Measurements from ENCODE around the gene ERCC1. TPM values are rescaled to one million over a fixed set of nuclear protein-coding genes. Genes with fewer than 3 reads are reported as not detected.

The ERCC1 gene
- total RNA-seq, 1 donor from 2014 or later, result 65.0 TPM

- no peak for FAIRE-seq
- Histone ChIP-seq H3K36me3 (ENCODE audit: control insufficient read depth, insufficient read depth, low read length) (no peaks in the 10 kb centered on the region), H3K27me3 (ENCODE audit: control insufficient read depth, insufficient read depth, low read length) (no peaks in the 10 kb centered on the region), H3K4me3 (ENCODE audit: low read depth, low read length) (no peak overlapping the region)
- DNase-seq (ENCODE audit: low read depth), result peak; percentile 50
- TF ChIP-seq CTCF (IDR thresholded peaks at IDR 0.05; ENCODE audit: insufficient read depth, low read length, severe bottlenecking), result peak; percentile 44
Measured at GRCh38 chr19:45446295-45446694, 22.6 kb upstream of the ERCC1 start.

- FAIRE-seq, result no peak
- no peak for TF ChIP-seq CTCF (IDR thresholded peaks at IDR 0.05; ENCODE audit: insufficient read depth, low read length, severe bottlenecking)
- H3K36me3 ChIP-seq (ENCODE audit: control insufficient read depth, insufficient read depth, low read length), result no peaks in the 10 kb centered on the region
- no peaks in the 10 kb centered on the region for H3K27me3 ChIP-seq (ENCODE audit: control insufficient read depth, insufficient read depth, low read length)
- no peak overlapping the region for H3K4me3 ChIP-seq (ENCODE audit: low read depth, low read length)
- no peak for DNase-seq (ENCODE audit: low read depth)
Measured at GRCh38 chr19:45445139-45445538, 21.4 kb upstream of the ERCC1 start.

GRCh38 chr19:45444318-45445041, 20.8 kb upstream of the ERCC1 start:
- no peak for TF ChIP-seq CTCF (IDR thresholded peaks at IDR 0.05; ENCODE audit: insufficient read depth, low read length, severe bottlenecking)
- H3K4me3 ChIP-seq (ENCODE audit: low read depth, low read length), result no peak overlapping the region
- FAIRE-seq (no peak), DNase-seq (ENCODE audit: low read depth) (no peak)
- H3K27me3 ChIP-seq (ENCODE audit: control insufficient read depth, insufficient read depth, low read length), result no peaks in the 10 kb centered on the region
- H3K36me3 ChIP-seq (ENCODE audit: control insufficient read depth, insufficient read depth, low read length), result no peaks in the 10 kb centered on the region

GRCh38 chr19:45443462-45444317, 20.0 kb upstream of the ERCC1 start:
- Histone ChIP-seq H3K36me3 (ENCODE audit: control insufficient read depth, insufficient read depth, low read length) (no peaks in the 10 kb centered on the region), H3K27me3 (ENCODE audit: control insufficient read depth, insufficient read depth, low read length) (no peaks in the 10 kb centered on the region), H3K4me3 (ENCODE audit: low read depth, low read length) (peak overlapping the region; percentile 41)
- DNase-seq (ENCODE audit: low read depth), result peak; percentile 84
- FAIRE-seq, result no peak
- no peak for TF ChIP-seq CTCF (IDR thresholded peaks at IDR 0.05; ENCODE audit: insufficient read depth, low read length, severe bottlenecking)

- Histone ChIP-seq H3K27me3 (ENCODE audit: control insufficient read depth, insufficient read depth, low read length) (no peaks in the 10 kb centered on the region), H3K4me3 (ENCODE audit: low read depth, low read length) (peak overlapping the region; percentile 41), H3K36me3 (ENCODE audit: control insufficient read depth, insufficient read depth, low read length) (no peaks in the 10 kb centered on the region)
- TF ChIP-seq CTCF (IDR thresholded peaks at IDR 0.05; ENCODE audit: insufficient read depth, low read length, severe bottlenecking), result no peak
- DNase-seq (ENCODE audit: low read depth), result no peak
- no peak for FAIRE-seq
Measured at GRCh38 chr19:45442778-45443461, 19.2 kb upstream of the ERCC1 start.

All from bronchial epithelial cell (primary cell).